Chondrocyte (in vitro differentiated cells): Measurements from ENCODE around the gene TSPAN11. TPM values are rescaled to one million over a fixed set of nuclear protein-coding genes. Genes with fewer than 3 reads are reported as not detected.

Source experiments
- DNase-seq: peaks from one replicate; pipeline ENCODE4 v3.0.0; 2021; ENCODE audit warnings: mixed read lengths, low spot score
- H3K27ac Mint-ChIP-seq: one replicate; pipeline ENCODE4 v1.8.0; 2021; ENCODE audit warnings: mild to moderate bottlenecking, moderate library complexity, mixed read lengths; ENCODE audit not compliant: unreplicated experiment
- H3K27me3 Mint-ChIP-seq: 2 replicates; pipeline ENCODE4 v1.8.0; 2021; ENCODE audit warnings: low read depth, mixed read lengths
- H3K36me3 Mint-ChIP-seq: 2 replicates; pipeline ENCODE4 v1.8.0; 2021; ENCODE audit warnings: low read depth, mixed read lengths
- H3K4me1 Mint-ChIP-seq: 2 replicates; pipeline ENCODE4 v1.8.0; 2021; ENCODE audit warnings: low read depth, mild to moderate bottlenecking, mixed read lengths
- H3K4me3 Mint-ChIP-seq: one replicate; pipeline ENCODE4 v1.8.0; 2021; ENCODE audit warnings: mild to moderate bottlenecking, moderate library complexity, mixed read lengths; ENCODE audit not compliant: unreplicated experiment
- H3K9me3 Mint-ChIP-seq: 2 replicates; pipeline ENCODE4 v1.8.0; 2021; ENCODE audit warnings: low read depth, mixed read lengths
- total RNA-seq: library from RNA; stranded (reverse); gene quantifications from 3 replicates; pipeline ENCODE4 v1.2.1, GENCODE V29; 2021
- TF ChIP-seq, protein P1 (sequence below): fragments of 200-600 bp; sonication (generic); IDR thresholded peaks from 2 replicates; pipeline ENCODE4 v1.5.0; 2021; ENCODE audit warnings: antibody characterized with exemption, mild to moderate bottlenecking, moderate library complexity

The TSPAN11 gene
- total RNA-seq, 1 donor from 2014 or later: 0.95 TPM

- DNase-seq: no peak
- Mint-ChIP-seq H3K27ac (no peak overlapping the region), H3K36me3 (no peaks in the 10 kb centered on the region), H3K9me3 (no peaks in the 10 kb centered on the region), H3K4me1 (peaks cover 3% of the 10 kb centered on the region), H3K27me3 (peaks cover 3% of the 10 kb centered on the region), H3K4me3 (peak overlapping the region; percentile 65)
- TF ChIP-seq, protein P1, sequence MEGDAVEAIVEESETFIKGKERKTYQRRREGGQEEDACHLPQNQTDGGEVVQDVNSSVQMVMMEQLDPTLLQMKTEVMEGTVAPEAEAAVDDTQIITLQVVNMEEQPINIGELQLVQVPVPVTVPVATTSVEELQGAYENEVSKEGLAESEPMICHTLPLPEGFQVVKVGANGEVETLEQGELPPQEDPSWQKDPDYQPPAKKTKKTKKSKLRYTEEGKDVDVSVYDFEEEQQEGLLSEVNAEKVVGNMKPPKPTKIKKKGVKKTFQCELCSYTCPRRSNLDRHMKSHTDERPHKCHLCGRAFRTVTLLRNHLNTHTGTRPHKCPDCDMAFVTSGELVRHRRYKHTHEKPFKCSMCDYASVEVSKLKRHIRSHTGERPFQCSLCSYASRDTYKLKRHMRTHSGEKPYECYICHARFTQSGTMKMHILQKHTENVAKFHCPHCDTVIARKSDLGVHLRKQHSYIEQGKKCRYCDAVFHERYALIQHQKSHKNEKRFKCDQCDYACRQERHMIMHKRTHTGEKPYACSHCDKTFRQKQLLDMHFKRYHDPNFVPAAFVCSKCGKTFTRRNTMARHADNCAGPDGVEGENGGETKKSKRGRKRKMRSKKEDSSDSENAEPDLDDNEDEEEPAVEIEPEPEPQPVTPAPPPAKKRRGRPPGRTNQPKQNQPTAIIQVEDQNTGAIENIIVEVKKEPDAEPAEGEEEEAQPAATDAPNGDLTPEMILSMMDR: no peak
These were observed 823 bp upstream of the TSPAN11 start for GRCh38 chr12:30925607-30926242.

DNA sequence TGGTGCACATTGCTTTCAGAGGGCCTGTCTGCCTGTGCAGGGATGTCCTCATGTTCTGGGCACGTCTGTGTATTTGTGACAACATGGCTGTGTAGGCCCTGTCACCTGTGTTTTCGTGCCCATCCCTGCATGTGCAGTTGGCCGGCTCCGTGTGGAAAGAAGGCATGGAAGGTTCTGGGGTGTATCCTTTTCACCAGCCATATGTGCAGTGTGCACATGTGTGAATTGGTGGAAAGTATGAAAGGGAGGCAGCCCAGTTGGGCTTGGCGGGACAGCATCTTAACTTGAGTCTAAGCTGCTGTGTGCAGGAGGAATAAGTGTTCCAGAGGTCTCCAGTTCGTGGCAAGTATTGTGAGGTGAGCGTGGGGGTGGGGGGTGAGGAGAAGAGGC lies 669 bp downstream of the TSPAN11 start:
- DNase-seq: no peak
- H3K4me3 Mint-ChIP-seq: peak overlapping the region; percentile 50
- peaks cover 3% of the 10 kb centered on the region for H3K27me3 Mint-ChIP-seq
- H3K9me3 Mint-ChIP-seq: no peaks in the 10 kb centered on the region
- H3K27ac Mint-ChIP-seq: no peak overlapping the region
- H3K36me3 Mint-ChIP-seq: no peaks in the 10 kb centered on the region
- peaks cover 3% of the 10 kb centered on the region for H3K4me1 Mint-ChIP-seq
- TF ChIP-seq, protein P1: no peak

- Mint-ChIP-seq H3K27me3 (peaks cover 3% of the 10 kb centered on the region), H3K9me3 (no peaks in the 10 kb centered on the region), H3K36me3 (no peaks in the 10 kb centered on the region), H3K27ac (no peak overlapping the region), H3K4me1 (peaks cover 3% of the 10 kb centered on the region), H3K4me3 (no peak overlapping the region)
- DNase-seq: no peak
- TF ChIP-seq, protein P1: no peak
These were observed 2.1 kb downstream of the TSPAN11 start for GRCh38 chr12:30928356-30929244.

DNA sequence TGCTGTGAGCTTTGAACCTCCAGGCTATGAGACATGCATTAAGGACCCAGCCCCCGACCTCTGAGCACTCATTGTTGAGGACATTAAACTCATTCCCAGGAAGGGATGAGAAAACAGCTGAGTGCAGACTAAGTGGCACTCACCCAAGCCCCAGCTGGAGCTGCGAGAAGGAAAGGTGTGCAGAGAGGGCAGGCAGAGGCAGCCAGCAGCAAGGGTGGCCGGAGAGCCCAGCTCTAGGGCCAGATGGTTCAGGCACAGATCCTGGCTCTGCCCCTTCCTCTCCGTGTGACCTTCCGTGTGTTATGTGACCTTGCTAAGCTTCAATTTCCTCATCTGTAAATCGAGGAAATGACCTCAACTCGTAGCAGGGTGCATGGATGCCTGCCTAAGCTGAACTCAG lies 3.7 kb downstream of the TSPAN11 start:
- Mint-ChIP-seq H3K36me3 (no peaks in the 10 kb centered on the region), H3K27ac (no peak overlapping the region), H3K27me3 (peaks cover 3% of the 10 kb centered on the region), H3K4me3 (no peak overlapping the region), H3K9me3 (peaks cover 3% of the 10 kb centered on the region), H3K4me1 (peaks cover 3% of the 10 kb centered on the region)
- TF ChIP-seq, protein P1: no peak
- DNase-seq: no peak

GRCh38 chr12:30930641-30931040 lies 4.1 kb downstream of the TSPAN11 start:
- TF ChIP-seq, protein P1: no peak
- H3K27me3 Mint-ChIP-seq: peaks cover 3% of the 10 kb centered on the region
- H3K4me1 Mint-ChIP-seq: peaks cover 3% of the 10 kb centered on the region
- H3K36me3 Mint-ChIP-seq: no peaks in the 10 kb centered on the region
- no peak overlapping the region for H3K27ac Mint-ChIP-seq
- H3K9me3 Mint-ChIP-seq: peaks cover 3% of the 10 kb centered on the region
- DNase-seq: no peak
- no peak overlapping the region for H3K4me3 Mint-ChIP-seq
